GM10248 (cell line): ENCODE measurements around the gene RHOBTB1.
"Not testable (repeated sequence)": the region's sequence is repeated elsewhere in the genome, so short reads cannot be mapped to it uniquely, and the experiment has no call there.

ENCODE experiments used
- CTCF ChIA-PET: fragments of 300-600 bp; sonication (Branson Sonifier 250); formaldehyde crosslinking; extraction: SDS; loops from one replicate; lab custom pipeline; 2021; ENCODE audit warnings: antibody characterized with exemption; lab: Yijun Ruan, JAX
- POLR2A ChIA-PET: fragments of 350-650 bp; sonication (Branson Sonifier 250); formaldehyde crosslinking; extraction: SDS; loops from one replicate; lab custom pipeline; 2020; ENCODE audit warnings: antibody characterized with exemption; lab: Yijun Ruan, JAX
- DNase-seq: peaks from one replicate; pipeline ENCODE4 v3.0.0; 2012; ENCODE audit errors: extremely low spot score
- TF ChIP-seq, protein P1 (sequence below): IDR thresholded peaks from 2 replicates; pipeline ENCODE4 v1.5.1; 2012; ENCODE audit warnings: mild to moderate bottlenecking, low read depth; ENCODE audit errors: extremely low read depth, missing control alignments, control extremely low read depth

The RHOBTB1 gene

DNA sequence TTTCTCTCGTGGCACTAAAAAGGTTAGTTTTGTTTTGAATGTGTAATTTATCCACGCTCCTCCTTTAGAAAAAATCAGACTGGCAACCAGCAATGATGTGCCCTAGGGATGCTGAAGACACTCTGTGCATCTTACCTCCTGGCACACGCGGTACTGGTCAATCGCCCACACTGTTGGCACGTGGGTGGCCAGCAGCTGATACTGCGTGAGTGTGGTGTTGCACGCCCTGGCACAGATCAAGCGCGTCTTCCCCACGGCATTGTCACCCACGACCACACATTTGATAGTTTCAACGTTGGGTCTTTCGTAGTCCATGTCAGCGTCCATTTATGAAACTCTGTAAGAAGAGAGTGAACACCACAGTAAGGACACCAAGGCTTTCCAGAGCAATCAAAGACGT, 32.8 kb downstream of the RHOBTB1 start:
- POLR2A ChIA-PET, result no interaction called here
- TF ChIP-seq, protein P1, sequence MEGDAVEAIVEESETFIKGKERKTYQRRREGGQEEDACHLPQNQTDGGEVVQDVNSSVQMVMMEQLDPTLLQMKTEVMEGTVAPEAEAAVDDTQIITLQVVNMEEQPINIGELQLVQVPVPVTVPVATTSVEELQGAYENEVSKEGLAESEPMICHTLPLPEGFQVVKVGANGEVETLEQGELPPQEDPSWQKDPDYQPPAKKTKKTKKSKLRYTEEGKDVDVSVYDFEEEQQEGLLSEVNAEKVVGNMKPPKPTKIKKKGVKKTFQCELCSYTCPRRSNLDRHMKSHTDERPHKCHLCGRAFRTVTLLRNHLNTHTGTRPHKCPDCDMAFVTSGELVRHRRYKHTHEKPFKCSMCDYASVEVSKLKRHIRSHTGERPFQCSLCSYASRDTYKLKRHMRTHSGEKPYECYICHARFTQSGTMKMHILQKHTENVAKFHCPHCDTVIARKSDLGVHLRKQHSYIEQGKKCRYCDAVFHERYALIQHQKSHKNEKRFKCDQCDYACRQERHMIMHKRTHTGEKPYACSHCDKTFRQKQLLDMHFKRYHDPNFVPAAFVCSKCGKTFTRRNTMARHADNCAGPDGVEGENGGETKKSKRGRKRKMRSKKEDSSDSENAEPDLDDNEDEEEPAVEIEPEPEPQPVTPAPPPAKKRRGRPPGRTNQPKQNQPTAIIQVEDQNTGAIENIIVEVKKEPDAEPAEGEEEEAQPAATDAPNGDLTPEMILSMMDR, result no peak
- DNase-seq, result no peak
- CTCF ChIA-PET, result no interaction called here

DNA sequence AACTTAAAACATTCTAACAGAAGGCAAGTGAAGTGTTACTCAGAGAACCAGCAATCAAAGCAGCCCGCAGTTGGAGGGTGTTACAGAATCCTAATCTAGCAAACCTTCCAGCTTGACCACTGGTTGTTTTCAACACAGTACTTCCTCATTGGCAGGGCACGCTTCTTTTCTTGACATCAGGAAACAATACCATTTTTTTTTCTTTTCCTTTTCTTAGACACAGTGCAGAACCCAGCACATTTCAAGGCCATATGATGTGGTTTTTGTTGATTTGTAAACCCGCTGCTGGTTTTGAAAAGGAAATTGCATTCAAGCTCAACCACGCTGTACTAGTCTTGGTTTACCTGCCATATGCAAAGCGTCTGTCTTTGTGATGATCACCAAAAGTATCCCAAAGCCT, 33.4 kb downstream of the RHOBTB1 start:
- TF ChIP-seq, protein P1, result no peak
- no peak for DNase-seq
- CTCF ChIA-PET, result no interaction called here
- POLR2A ChIA-PET, result no interaction called here

DNA sequence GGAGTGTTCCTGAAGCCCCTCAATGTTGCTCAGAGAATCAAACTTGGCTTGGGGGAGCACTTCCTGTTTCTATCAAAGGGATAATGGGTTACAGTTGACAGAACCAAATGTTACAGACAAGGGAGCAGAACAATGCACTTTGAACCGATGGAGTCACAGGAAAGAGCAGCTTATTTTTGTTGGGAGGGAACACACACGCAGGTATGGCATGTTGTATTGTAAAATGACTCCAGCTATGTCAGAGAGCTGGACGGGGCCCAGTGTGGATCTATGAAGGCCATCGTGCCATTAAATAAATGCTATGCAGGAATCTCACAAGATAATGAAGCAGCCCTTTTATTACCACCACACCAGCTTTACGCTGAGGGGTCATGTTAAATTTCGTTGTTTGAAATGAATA, 35.1 kb downstream of the RHOBTB1 start:
- CTCF ChIA-PET, result interaction anchor here (1.4 to 1.6 kb wide), 2 partner anchors 9 to 12 kb away, joined by 3 to 4 read pairs; no protein-coding TSS in a partner anchor
- DNase-seq, result no peak
- TF ChIP-seq, protein P1, result no peak
- POLR2A ChIA-PET, result no interaction called here

DNA sequence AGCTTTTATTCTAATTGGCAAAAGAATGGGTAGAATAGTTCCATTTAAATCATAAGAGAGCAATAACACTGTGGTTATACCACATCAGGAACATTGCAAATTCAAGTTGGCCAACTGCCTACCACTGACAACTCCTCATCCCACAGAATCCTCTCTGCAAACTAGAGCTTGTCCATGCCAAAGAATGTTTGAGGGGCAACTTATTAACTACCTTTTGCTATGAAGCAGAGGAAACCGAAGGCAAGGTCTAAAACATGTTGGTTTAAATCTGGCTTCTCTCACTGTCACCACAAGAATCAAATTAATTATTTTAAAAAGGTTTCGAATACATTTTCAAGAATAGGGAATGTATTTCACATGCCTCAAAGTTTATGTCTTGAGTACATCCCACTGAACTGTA, 36.0 kb downstream of the RHOBTB1 start:
- DNase-seq, result no peak
- ChIA-PET CTCF (interaction anchor here (0.7 to 1.6 kb wide), 4 partner anchors 9 to 25 kb away, joined by 3 to 4 read pairs (median 4); no protein-coding TSS in a partner anchor), POLR2A (no interaction called here)
- TF ChIP-seq, protein P1, result no peak

DNA sequence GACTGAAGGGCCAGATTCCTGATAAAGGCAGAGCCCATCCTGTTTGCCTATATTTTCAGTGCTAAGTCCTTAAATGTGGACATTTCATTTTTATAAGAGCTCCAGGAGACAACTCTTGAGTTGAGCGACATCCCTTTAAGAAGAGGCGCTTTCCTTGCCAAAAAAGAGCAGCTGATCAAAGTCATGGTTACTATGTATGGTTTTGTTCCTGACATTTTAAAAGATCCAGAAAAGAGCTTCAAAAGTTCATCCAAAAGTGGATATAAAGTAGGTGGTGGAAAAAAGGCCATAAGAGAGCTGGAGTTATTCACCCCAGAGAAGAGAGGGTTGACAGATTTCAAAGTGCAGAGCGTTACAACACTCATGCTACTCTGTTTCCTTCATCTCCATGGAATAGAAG, 36.7 kb downstream of the RHOBTB1 start:
- TF ChIP-seq, protein P1, result no peak
- POLR2A ChIA-PET, result no interaction called here
- CTCF ChIA-PET, result interaction anchor here (0.7 to 0.8 kb wide), 2 partner anchors 9 to 24 kb away, joined by 3 to 4 read pairs; no protein-coding TSS in a partner anchor
- no peak for DNase-seq

DNA sequence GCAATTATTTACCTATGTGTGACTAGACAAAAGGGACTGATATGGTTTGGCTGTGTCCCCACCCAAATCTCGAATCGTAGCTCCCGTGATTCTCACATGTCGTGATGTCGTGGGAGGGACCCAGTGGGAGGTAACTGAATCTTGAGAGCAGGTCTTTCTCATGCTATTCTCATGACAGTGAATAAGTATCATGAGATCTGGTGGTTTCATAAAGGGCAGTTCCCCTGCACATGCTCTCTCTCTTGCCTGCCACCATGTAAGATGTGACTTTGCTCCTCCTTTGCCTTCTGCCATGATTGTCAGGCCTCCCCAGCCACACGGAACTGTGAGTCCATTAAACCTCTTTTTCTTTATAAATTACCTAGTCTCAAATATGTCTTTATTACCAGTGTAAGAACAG, 37.2 kb downstream of the RHOBTB1 start:
- POLR2A ChIA-PET, DNase-seq: not testable (repeated sequence)
- CTCF ChIA-PET, result interaction anchor here (1.1 kb wide), 1 partner anchor 21 kb away, joined by 3 read pairs; no protein-coding TSS in a partner anchor

DNA sequence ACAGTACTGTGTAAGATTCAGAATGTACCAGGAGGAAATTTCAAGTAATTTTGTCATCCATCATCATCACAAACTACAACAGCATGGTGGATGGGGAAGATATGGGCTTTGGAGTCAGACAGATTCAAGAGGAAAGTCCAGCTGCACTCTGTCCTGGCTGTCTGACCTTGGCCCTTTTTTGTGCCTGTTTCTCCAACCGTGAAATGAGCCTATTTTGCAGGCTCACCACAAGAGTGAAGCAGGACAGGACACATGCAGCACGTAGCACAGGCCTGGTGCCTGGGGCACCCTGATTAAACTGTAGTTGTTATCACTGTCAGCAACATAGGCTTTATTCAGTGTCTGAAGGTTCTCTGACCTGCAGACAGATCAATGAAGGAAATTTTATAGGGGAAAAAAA, 37.6 kb downstream of the RHOBTB1 start:
- TF ChIP-seq, protein P1, result no peak
- ChIA-PET POLR2A (no interaction called here), CTCF (interaction anchor here (1.1 kb wide), 1 partner anchor 20 kb away, joined by 3 read pairs; no protein-coding TSS in a partner anchor)
- no peak for DNase-seq
